Colonic mucosa (tissue), 4 donors: ENCODE data around the gene CLTRN. TPM values are rescaled to one million over a fixed set of nuclear protein-coding genes. Genes with fewer than 3 reads are reported as not detected.

Experiments
- DNase-seq: peaks from one replicate; pipeline ENCODE4 v3.0.0-alpha.2; 2020
- H3K27ac ChIP-seq: fragments of 200-600 bp; one replicate; pipeline ENCODE4 v1.8.0; 2021
- H3K27me3 ChIP-seq: fragments of 200-600 bp; one replicate; pipeline ENCODE4 v1.8.0; 2021
- H3K36me3 ChIP-seq: fragments of 200-600 bp; one replicate; pipeline ENCODE4 v1.8.0; 2021
- H3K4me1 ChIP-seq: fragments of 200-600 bp; one replicate; pipeline ENCODE4 v1.8.0; 2021; ENCODE audit warnings: mild to moderate bottlenecking
- H3K4me3 ChIP-seq: fragments of 200-600 bp; one replicate; pipeline ENCODE4 v1.8.0; 2021
- H3K9ac ChIP-seq, 2 donors: one replicate each; pipeline ENCODE4 v1.7.0; 2013; ENCODE audit warnings: control low read depth in 2 of 2, low read depth in 2 of 2, low read length in 2 of 2
- H3K9me3 ChIP-seq: fragments of 200-600 bp; one replicate; pipeline ENCODE4 v1.8.0; 2021
- intact Hi-C: fragments of 100-400 bp; cut with DNase I; formaldehyde crosslinking; loops from one replicate; pipeline ENCODE4 v1.14.1; 2022
- total RNA-seq, 2 donors: library from RNA; stranded (reverse); fragmentation: NEBNext Ultra II Directional in 1 of 2; extraction: Animal tissue kit (Norgen Biotek cat#: 25700) in 1 of 2; gene quantifications; one replicate each; pipeline ENCODE4 v1.2.1, GENCODE V29; 2021
- TF ChIP-seq, protein P1 (sequence below): fragments of 200-600 bp; IDR thresholded peaks from one replicate; pipeline ENCODE4 v1.8.0; 2022; ENCODE audit warnings: antibody characterized with exemption, mild to moderate bottlenecking
- donor health status: healthy.
- donor health status: DM: no; HTN: no; CAD: no.
- donor health status: DM: no; HTN: no; CAD: no.

CLTRN gene
- total RNA-seq, 2 donors from 2014 or later: 0.35 TPM; not detected in 1

DNA sequence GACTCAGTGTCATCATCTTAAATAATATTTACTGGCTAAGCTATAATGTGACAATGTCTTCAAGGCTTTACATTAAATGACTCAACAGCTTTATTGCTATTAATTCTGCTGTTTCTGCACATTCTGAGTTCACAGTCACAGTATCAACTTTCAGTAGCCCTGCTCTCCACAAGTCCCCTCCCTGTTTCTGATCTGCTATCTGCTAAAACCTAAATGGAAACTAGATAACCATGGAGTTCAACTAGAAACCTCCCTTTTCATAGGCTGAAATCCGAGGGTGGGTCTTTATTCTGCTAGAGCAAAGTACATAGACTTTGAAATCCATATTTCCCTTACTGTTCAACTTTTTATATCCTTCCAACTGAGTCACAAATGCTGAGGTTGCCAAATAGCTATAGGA lies 58.5 kb downstream of the CLTRN start:
- Histone ChIP-seq H3K4me1 (no peaks in the 10 kb centered on the region), H3K36me3 (no peaks in the 10 kb centered on the region), H3K4me3 (no peak overlapping the region), H3K27me3 (no peaks in the 10 kb centered on the region), H3K27ac (peak overlapping the region; percentile 24), H3K9me3 (no peaks in the 10 kb centered on the region), H3K9ac (no peak overlapping the region)
- TF ChIP-seq, protein P1, sequence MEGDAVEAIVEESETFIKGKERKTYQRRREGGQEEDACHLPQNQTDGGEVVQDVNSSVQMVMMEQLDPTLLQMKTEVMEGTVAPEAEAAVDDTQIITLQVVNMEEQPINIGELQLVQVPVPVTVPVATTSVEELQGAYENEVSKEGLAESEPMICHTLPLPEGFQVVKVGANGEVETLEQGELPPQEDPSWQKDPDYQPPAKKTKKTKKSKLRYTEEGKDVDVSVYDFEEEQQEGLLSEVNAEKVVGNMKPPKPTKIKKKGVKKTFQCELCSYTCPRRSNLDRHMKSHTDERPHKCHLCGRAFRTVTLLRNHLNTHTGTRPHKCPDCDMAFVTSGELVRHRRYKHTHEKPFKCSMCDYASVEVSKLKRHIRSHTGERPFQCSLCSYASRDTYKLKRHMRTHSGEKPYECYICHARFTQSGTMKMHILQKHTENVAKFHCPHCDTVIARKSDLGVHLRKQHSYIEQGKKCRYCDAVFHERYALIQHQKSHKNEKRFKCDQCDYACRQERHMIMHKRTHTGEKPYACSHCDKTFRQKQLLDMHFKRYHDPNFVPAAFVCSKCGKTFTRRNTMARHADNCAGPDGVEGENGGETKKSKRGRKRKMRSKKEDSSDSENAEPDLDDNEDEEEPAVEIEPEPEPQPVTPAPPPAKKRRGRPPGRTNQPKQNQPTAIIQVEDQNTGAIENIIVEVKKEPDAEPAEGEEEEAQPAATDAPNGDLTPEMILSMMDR: no peak
- intact Hi-C loops: no loop called here
- DNase-seq: peak; percentile 38

DNA sequence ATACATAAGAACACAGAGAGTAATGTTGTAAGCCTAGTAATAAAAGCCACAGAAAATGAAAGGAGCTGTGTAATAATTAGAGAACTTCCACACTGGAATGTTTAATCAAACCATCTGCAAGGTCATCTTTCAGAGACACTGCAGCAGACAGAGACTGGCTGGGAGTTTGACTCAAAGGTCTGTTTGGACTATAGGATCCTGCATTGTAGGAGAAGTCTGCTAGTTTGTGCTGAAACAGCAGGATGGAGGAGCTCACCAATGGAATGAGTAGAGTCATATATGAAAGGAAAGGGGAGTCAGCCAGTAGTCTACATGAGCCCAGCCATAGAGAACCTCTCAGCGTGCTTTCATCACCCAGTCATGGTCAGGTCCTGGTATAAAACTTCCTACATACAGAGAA lies 59.4 kb downstream of the CLTRN start:
- Histone ChIP-seq H3K27ac (peak overlapping the region; percentile 24), H3K4me1 (no peaks in the 10 kb centered on the region), H3K27me3 (no peaks in the 10 kb centered on the region), H3K36me3 (no peaks in the 10 kb centered on the region), H3K4me3 (no peak overlapping the region), H3K9me3 (no peaks in the 10 kb centered on the region), H3K9ac (no peak overlapping the region)
- no peak for DNase-seq
- intact Hi-C loops: no loop called here
- TF ChIP-seq, protein P1: no peak

DNA sequence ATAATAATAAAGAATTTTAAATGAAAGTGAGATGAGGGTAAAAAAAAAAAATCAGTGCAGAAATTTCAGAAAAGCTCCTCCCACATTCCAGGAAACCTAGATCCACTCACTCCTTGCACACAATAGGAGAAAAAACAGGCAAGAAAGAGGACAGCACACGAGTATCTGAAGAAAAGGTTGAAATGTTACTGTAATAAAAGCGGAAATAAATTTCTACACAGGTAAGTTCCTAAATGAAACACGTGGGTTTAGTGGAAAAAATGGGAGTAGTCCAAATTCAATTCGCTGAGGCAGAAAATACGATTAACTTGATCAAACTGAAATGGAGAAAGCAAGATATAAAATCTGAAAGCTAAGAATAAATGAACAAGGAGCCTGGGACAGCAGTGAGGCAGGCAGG lies 61.8 kb downstream of the CLTRN start:
- H3K4me1 ChIP-seq: no peaks in the 10 kb centered on the region
- no peaks in the 10 kb centered on the region for H3K36me3 ChIP-seq
- H3K9me3 ChIP-seq: no peaks in the 10 kb centered on the region
- TF ChIP-seq, protein P1: no peak
- no peaks in the 10 kb centered on the region for H3K27me3 ChIP-seq
- intact Hi-C loops: no loop called here
- no peak for DNase-seq
- no peak overlapping the region for H3K27ac ChIP-seq
- no peak overlapping the region for H3K4me3 ChIP-seq
- H3K9ac ChIP-seq: no peak overlapping the region

DNA sequence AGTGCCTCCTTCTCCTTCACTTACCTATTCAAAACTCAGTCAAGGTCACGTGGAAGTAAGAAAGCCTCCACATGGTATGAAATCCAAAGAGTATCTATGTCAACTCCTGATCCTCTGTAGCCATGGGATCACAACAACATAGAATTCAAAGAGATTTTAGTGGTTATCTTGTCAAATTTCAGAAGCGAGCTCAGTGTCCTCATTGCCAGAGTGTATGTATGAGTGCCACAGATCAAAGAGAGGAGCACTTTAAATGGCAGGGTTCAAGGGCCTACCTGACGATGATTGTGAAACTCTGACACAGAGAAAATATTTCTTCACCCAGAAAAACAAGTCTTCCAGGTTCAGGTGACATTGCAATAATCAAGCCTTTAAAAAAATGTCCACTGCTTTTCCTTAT lies 62.7 kb downstream of the CLTRN start:
- no peaks in the 10 kb centered on the region for H3K4me1 ChIP-seq
- no peak overlapping the region for H3K9ac ChIP-seq
- no peaks in the 10 kb centered on the region for H3K9me3 ChIP-seq
- no peak overlapping the region for H3K27ac ChIP-seq
- H3K27me3 ChIP-seq: no peaks in the 10 kb centered on the region
- DNase-seq: no peak
- TF ChIP-seq, protein P1: no peak
- intact Hi-C loops: no loop called here
- no peaks in the 10 kb centered on the region for H3K36me3 ChIP-seq
- no peak overlapping the region for H3K4me3 ChIP-seq

DNA sequence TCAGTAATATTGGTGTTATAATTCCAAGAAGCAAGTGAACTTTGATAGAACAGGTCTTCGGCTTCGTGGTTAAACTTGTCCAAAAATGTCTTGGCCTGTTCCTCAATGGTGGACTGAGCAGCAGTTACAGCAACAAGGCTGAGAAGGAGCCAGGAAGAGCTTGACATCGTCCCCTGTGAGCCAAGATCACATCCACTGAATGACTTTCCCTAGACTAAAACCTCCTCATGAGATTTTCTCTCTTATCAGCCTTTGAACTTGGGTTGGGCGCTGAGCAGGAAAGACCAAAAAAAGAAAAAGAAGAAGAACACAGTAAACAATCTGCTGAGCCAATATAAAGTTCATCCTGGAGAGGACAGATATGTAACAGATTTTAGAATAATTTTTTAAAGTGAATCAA lies 63.9 kb downstream of the CLTRN start, which contains the start of gene ACE2:
Gene ACE2, minus strand, starts transcription at position 216 of the 400 bp plus-strand sequence. Its CDS starts 49 bp downstream, at position 167.
- Histone ChIP-seq H3K9ac (no peak within 1 kb of the TSS), H3K4me1 (no peaks in the 10 kb centered on the region), H3K27me3 (no peaks in the 10 kb centered on the region), H3K9me3 (no peaks in the 10 kb centered on the region), H3K4me3 (no peak within 1 kb of the TSS), H3K27ac (peak within 1 kb of the TSS; percentile 18), H3K36me3 (no peaks in the 10 kb centered on the region)
- no peak for DNase-seq
- intact Hi-C loops: no loop called here
- TF ChIP-seq, protein P1: no peak
